ENCODE measurements around the gene MINDY4.

Gene MINDY4

DNA sequence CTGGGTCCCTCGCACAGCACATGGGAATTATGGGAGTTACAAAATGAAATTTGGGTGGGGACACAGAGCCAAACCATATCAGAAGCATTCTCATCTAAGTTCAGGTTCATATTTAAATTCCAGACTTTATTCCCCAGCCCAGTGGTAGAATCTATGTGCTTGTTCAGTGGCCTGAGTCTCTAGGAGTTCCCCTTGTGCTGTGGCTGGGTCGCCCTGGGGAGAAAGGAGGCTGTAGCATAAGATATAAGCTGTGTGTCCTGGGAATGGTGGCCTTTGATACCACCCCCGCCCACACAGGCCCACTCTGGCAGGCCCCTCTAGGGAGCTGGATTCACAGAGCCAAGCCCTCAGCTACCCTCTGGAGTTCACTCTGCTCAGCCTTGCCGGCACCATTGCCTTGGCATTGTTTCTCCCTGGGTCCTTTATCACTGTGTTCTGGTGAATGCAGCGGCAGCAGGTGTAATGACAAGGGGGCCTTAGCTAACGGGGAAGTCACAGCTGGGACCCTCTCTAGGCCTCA is 64.2 kb downstream of the MINDY4 start:
- DNase-seq (ENCODE audit: low read depth, low spot score) = no peak

DNA sequence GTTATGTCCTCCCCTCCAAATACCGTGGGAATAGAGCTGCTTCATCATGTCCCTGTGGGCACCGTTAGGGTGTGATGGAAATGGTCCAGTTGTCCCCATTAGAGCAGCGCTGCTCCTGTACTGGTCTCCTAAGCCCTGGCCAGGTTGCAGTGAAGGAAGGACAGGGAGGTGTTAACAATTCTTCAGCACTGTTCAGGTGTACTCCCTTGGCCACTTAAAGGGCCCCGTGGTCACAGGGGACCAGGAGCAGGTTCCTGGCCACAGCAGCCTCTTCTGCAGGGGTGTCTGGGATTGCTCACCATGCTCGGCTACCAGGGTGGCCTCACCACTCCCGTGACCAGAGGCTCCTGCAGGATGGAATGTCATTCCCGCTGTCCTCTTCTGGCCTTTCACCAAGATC is 65.8 kb downstream of the MINDY4 start:
- no peak for DNase-seq (ENCODE audit: low read depth, low spot score)

- DNase-seq (ENCODE audit: low read depth, low spot score) = no peak
Observed at GRCh38 chr7:30837581-30837980, 66.4 kb downstream of the MINDY4 start.

DNA sequence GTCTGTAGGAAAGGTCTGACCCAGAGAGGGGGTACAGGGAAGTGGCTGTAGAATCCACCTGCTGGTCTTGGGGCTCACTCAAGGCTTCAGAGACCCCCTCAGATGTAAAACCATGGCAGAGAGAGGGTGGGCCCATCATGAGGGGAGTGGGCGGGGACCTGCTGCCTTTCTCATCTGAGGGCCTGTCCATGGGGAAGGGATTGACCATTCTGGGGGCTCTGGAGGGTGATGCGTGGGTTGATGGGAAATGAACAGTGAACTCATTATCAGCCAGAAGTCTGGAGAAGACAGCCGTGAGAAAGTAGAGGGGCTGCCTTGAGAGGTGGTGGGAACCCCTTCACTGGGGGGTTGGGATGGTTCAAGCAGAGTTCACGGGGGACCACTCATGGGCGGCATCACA is 66.8 kb downstream of the MINDY4 start:
- no peak for DNase-seq (ENCODE audit: low read depth, low spot score)

GRCh38 chr7:30840141-30841024 is 69.2 kb downstream of the MINDY4 start:
- no peak for DNase-seq (ENCODE audit: low read depth, low spot score)

GRCh38 chr7:30841025-30841735 is 70.0 kb downstream of the MINDY4 start:
- no peak for DNase-seq (ENCODE audit: low read depth, low spot score)

GRCh38 chr7:30841801-30842541 is 70.8 kb downstream of the MINDY4 start:
- no peak for DNase-seq (ENCODE audit: low read depth, low spot score)

DNA sequence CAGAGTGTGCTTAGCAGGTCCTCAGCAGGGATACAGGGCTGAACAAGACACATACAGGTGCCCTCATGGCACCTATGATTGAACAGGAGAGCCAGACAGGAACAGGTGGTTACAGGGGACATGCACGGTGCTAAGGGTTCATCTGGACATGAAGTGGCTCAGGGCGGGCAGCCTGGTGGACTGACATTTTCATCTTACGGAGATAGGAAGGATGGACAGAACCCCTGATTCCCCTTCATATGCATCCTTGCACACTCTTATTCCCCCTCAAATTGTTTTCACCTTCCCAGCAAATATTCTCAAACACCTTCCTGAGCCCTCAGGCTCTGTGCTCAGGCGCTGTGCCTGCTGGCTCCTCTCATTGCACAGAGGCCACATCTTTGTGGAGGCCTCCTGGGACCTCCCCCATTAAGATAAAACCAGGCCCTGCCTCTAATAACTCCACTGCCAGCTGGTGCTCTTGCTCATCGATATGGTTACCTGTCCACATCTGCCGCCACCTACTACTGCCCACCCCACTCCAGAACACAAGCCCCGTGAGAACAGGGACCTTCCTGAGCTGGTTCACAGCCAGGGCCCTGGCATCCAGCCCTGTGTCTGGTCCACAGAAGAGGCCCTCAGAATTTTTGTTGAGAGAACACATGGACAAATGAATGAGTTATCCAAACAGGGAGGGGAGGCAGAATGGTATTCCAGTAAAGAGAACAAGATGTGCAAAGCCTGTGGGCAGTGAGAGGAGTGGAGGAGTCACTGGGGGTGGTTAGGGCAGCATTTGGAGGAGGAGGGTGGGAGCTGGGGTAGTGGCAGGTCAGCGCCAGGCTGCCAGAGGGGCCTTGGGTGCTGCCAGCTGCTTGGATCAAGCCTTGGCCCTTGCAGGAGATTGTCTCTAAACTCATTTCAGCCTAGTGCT is 71.6 kb downstream of the MINDY4 start:
- DNase-seq (ENCODE audit: low read depth, low spot score) = no peak

GRCh38 chr7:30843741-30844482 is 72.7 kb downstream of the MINDY4 start:
- no peak for DNase-seq (ENCODE audit: low read depth, low spot score)

DNA sequence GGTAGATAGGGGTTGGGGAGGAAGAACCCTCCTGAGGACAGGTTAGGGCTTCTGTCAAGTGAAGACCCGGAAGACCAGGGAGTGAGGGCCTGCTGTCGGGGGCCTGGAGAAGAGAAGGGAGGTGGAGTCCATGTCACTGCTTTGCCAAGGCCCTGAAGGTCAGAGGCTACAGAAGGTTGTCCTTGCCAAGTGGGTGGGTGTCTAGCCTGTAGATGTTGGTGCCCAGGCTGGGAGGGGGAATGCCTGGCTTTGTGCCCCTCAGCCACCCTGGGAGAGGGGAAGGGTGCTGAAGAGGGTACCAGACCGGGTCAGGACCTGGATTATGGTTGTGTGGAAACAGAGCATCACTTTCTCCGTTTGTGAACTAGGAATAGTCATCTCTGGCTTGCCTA is 73.3 kb downstream of the MINDY4 start:
- no peak for DNase-seq (ENCODE audit: low read depth, low spot score)

DNA sequence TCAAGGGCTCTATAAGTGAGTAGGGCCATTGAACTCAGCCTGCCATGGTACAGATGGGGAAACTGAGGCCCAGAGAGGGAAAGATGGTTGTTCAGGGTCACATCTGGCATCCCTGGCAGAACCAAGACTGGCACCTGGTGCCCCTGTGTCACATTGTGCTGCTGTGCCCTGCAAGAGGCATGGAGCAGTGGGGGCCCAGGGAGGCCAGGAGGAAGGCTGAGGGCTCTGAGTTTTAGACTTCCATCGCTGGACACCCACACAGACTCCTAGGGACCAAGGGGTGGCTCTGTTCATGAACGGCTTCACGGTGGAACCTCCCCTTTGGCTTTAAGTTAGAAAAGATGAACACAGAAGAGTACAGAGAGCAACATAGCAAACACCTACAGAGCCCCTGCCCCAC is 73.7 kb downstream of the MINDY4 start:
- DNase-seq (ENCODE audit: low read depth, low spot score) = no peak

- DNase-seq (ENCODE audit: low read depth, low spot score) = no peak
Observed at GRCh38 chr7:30845426-30846135, 74.4 kb downstream of the MINDY4 start.

- DNase-seq (ENCODE audit: low read depth, low spot score) = no peak
Observed at GRCh38 chr7:30846378-30846777, 75.2 kb downstream of the MINDY4 start.

DNA sequence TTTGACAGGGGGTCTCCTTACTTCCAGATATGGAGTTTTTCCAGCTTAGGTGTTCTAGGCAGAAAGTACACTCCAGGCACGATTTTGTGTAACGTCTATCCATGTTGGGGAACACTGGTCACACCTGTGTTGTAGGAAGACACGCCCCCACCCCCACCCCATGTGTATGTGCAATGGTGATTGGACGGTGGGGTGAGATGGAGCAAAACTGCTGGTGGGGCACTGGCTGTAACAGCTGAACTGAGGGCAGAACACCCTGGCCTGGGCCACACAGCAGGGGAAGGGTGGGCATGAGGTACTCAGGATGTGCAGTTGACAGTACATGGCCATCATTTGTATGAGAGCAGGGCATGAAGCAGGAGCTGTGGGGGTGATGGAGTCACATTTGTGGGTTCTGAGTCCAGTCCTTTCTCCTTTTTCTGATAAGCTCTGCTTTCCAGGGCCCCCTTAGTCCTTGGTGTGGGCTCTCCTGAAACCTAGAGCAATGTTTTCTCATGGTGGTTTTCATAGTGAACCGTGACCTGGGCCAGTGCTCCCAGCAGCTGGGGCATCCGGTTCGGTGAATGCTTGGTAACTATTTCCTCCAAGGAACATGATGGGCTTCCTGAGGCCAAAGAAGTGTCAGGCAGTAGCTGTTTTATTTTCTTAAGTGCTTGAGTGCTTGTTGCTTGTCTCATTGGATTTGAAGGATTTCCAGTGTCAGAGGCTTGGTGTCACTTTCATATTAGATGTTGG is 77.1 kb downstream of the MINDY4 start:
- DNase-seq (ENCODE audit: low read depth, low spot score) = no peak

- no peak for DNase-seq (ENCODE audit: low read depth, low spot score)
Observed at GRCh38 chr7:30849565-30849964, 78.3 kb downstream of the MINDY4 start.

DNA sequence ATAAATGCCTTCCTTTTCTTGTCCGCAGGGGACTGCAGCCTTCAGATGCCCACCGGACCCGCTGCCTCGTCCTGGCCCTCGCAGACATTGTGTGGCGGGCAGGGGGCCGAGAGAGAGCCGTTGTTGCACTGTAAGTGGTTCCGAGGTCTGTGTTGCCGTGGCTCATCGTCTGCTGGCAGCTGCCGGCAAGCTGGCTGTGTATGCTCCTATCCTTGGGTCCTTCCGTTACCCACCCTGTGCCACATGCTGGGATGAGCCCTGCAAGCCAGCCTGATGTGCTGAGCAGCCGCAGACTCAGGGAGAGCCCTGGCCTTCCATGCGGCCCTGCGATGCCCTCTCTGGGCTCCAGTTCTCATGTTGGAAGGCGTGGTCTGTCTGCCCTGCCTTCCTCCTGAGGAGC is 79.2 kb downstream of the MINDY4 start:
- DNase-seq (ENCODE audit: low read depth, low spot score) = no peak

DNA sequence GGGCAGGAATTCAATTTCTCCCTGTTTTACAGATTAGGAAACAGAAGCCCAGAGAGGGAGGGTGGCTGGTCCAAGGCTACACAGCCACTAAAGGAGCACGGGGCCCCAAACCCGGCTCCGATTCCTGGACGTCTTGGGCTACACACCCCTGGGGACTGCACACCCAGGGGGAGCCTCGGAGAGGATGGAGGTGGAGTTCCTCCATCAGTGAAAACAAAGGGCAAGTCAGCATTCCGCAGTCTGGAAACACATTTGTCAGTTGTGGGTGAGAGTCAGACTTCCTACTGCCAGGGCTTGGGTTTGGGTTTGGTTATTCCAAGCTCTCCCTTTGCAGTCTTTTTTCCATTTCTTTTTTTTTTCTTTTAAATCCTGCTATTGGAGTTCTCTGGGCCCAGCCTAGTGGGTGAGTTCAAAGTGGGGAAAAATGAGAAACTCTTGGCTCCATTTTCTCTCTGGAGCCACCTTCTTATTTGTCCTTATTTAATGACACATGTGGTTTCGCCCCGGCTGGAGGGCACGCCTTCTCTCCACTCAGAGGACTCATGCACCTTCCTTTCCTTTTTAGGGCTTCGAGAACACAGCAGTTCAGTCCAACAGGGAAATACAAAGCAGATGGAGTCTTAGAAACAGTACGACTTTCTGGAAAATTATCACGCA is 80.6 kb downstream of the MINDY4 start:
- no peak for DNase-seq (ENCODE audit: low read depth, low spot score)

GRCh38 chr7:30852308-30852684 is 81.1 kb downstream of the MINDY4 start:
- DNase-seq (ENCODE audit: low read depth, low spot score) = no peak
